Stimulated activated CD4-positive, alpha-beta T cell treated with anti-CD3 and anti-CD28 coated beads, Interleukin-2, amount 100 ng/mL, for 48 hours (primary cell): ENCODE measurements around the gene EPHB1.
"Not testable (repeated sequence)": the region's sequence is repeated elsewhere in the genome, so short reads cannot be mapped to it uniquely, and the experiment has no call there.

Experiments used
- DNase-seq, 2 donors: peaks; one replicate each; pipeline ENCODE4 v3.0.0-alpha.2; 2020

Gene EPHB1

GRCh38 chr3:134788283-134788682, 6.8 kb upstream of the EPHB1 start:
- not testable (repeated sequence) for DNase-seq

GRCh38 chr3:134790065-134790464, 5.0 kb upstream of the EPHB1 start:
- no peak for DNase-seq

GRCh38 chr3:134791992-134792391, 3.1 kb upstream of the EPHB1 start:
- no peak for DNase-seq

GRCh38 chr3:134792700-134793099, 2.4 kb upstream of the EPHB1 start:
- DNase-seq = no peak

GRCh38 chr3:134793562-134793961, 1.5 kb upstream of the EPHB1 start:
- no peak for DNase-seq

GRCh38 chr3:134794323-134794722, 737 bp upstream of the EPHB1 start:
- DNase-seq = no peak

- no peak for DNase-seq
Measured at GRCh38 chr3:134795746-134796280, 753 bp downstream of the EPHB1 start.

- no peak for DNase-seq
Measured at GRCh38 chr3:134796281-134797056, 1.4 kb downstream of the EPHB1 start.

GRCh38 chr3:134797057-134797740, 2.1 kb downstream of the EPHB1 start:
- DNase-seq = no peak

- no peak for DNase-seq
Measured at GRCh38 chr3:134797741-134798451, 2.8 kb downstream of the EPHB1 start.

- no peak for DNase-seq
Measured at GRCh38 chr3:134798681-134799311, 3.7 kb downstream of the EPHB1 start.

GRCh38 chr3:134799393-134799792, 4.3 kb downstream of the EPHB1 start:
- no peak for DNase-seq

GRCh38 chr3:134801204-134801958, 6.3 kb downstream of the EPHB1 start:
- no peak for DNase-seq

GRCh38 chr3:134802428-134803050, 7.5 kb downstream of the EPHB1 start:
- no peak for DNase-seq

- no peak for DNase-seq
Measured at GRCh38 chr3:134803051-134803505, 8.0 kb downstream of the EPHB1 start.

GRCh38 chr3:134803652-134804051, 8.6 kb downstream of the EPHB1 start:
- no peak for DNase-seq

GRCh38 chr3:134804508-134805480, 9.7 kb downstream of the EPHB1 start:
- no peak for DNase-seq

GRCh38 chr3:134807189-134807588, 12.1 kb downstream of the EPHB1 start:
- no peak for DNase-seq

GRCh38 chr3:134808835-134809234, 13.8 kb downstream of the EPHB1 start:
- no peak for DNase-seq

- DNase-seq = no peak
Measured at GRCh38 chr3:134809427-134810051, 14.5 kb downstream of the EPHB1 start.
